NCI-H524 (cell line): Measurements from ENCODE around the gene NPBWR2.
A peak's percentile ranks its signal among the peaks of the same experiment; 100 is the strongest.

Experiments
- DNase-seq, 2 experiments: peaks; one replicate each; lab custom pipeline; 2025; lab: John Stamatoyannopoulos, UW

Gene NPBWR2

DNA sequence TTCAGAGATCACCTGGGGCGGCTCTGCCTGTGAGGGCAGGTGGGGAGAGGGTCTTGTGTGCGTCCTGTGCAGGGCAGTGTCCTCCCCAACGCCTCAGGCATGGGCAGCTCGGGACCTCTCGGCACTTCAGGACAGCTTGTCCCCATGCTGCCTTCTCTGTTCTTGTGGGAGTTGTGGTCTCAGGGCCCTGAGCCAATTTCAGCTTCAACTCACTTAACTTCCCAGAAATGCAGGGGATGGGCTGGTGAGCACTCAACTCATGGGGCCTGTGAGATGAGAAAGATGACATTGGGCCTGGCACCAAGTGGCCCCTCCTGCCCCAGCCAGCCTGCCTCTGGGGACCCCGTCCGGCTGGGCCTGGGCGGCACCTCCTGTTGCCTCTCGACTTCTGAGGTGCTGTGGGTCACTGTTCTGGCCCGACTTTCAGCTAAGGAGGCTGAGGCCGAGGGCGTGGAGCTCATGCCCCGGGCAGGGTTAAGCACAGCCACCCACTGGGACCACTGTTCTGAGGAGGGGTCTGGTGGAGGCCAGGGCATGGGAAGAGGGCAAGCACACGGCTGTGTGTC is 34.8 kb downstream of the NPBWR2 start:
- DNase-seq, result no peak

GRCh38 chr20:64071341-64072332 is 35.7 kb downstream of the NPBWR2 start:
- no peak for DNase-seq

GRCh38 chr20:64070244-64070993 is 36.9 kb downstream of the NPBWR2 start:
- no peak for DNase-seq

DNA sequence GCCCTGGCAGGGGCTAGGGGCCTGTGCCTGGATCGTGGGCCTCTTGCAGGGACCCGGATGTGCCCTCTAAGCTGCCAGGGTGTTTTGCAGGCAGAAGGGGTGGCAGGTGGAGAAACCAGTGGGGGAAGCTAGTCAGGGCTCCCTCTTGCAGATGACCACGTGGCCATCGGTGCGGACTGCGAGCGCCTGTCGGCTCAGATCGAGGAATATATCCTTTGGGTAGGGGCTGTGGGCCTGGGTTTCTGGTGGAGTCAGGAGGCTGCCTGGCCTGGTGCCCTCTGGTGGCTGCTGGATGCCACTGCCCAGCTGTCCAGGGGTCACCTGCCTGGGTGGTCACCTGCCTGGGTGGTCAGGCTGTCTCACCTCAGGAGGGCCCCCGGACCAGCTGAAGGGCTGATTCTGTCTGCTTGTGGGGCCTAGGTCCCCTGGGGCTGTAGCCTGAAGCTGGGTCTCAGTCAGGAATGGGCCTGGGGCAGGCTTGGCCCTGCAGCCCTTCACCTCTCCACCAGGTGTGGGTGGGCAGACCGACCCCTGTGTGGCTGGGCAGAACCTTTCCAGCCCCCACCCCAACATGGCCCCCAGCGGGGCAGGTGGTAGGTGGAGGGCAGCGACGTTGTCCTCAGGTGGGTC is 37.6 kb downstream of the NPBWR2 start:
- DNase-seq, result peak in 1 of 2 experiments; percentile 35

GRCh38 chr20:64069209-64069613 is 38.2 kb downstream of the NPBWR2 start:
- DNase-seq, result no peak

DNA sequence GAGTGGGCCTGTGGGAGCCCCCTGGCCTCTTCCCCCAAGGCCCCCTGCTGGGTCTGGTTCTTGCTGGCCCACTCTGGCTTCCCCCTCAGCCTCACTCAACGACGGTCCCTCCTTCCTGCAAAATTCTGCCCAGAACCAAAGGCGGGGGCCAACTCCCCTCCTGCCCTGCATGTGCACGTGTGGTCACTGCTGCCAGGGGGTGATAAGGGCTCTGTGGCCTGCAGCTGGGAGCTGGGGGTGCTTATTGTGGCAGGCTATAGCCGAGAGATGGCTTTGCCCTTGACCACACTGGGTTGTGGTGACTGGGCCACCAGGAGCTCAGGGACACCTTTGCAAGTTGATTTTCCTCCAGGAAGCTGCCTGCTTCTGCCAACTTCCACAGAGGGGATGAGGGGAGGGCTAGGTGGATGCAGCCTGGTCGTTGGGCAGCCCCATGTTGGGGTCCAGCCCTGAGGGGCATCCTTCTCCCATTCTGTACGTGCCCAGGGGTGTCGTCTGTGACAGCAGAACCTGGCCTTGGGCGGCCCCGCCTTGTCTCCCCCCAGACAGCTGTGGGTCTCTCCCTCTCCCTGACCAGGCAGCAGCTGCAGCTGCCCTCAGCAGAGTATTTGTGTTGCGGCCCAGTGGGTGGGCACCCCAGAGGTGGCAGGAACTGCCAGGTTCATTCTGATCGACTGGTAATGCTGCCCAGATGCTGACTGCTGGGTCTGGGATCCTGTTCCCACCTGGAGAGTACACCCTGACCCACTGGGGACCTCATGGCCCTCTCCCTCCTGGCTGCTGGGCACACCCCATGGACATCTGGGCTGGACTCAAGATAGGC is 38.8 kb downstream of the NPBWR2 start:
- DNase-seq, result no peak

DNA sequence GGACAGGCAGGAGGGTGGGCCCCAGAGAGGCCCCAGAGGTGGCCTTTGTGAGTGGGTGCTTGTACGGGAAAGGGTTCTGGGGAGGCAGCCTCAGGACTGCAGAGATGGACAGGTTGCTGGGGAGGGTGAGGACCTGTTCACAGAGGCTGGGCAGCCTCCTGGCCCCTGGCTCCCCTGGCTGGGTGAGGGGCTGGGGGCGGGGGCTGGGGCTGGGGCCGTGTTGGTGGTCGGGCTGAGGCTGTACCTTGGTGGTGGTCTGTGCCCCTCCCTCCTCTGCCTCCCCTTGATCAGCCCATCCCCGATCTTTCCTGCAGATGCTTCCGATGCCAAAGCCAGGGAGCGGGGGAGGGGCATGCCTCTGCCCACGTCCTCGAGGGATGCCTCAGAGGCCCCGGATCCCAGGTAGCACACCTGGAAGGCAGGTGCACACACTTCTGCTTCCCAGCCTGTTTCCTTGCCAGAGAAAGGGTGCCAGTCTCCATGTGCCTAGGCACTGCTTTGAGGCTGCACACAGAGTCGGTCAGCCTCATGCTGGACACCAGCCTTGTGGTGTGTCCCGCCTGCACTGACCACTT is 39.5 kb downstream of the NPBWR2 start:
- DNase-seq, result no peak

GRCh38 chr20:64067005-64067632 is 40.2 kb downstream of the NPBWR2 start:
- no peak for DNase-seq

GRCh38 chr20:64065974-64066343 is 41.4 kb downstream of the NPBWR2 start:
- no peak for DNase-seq

DNA sequence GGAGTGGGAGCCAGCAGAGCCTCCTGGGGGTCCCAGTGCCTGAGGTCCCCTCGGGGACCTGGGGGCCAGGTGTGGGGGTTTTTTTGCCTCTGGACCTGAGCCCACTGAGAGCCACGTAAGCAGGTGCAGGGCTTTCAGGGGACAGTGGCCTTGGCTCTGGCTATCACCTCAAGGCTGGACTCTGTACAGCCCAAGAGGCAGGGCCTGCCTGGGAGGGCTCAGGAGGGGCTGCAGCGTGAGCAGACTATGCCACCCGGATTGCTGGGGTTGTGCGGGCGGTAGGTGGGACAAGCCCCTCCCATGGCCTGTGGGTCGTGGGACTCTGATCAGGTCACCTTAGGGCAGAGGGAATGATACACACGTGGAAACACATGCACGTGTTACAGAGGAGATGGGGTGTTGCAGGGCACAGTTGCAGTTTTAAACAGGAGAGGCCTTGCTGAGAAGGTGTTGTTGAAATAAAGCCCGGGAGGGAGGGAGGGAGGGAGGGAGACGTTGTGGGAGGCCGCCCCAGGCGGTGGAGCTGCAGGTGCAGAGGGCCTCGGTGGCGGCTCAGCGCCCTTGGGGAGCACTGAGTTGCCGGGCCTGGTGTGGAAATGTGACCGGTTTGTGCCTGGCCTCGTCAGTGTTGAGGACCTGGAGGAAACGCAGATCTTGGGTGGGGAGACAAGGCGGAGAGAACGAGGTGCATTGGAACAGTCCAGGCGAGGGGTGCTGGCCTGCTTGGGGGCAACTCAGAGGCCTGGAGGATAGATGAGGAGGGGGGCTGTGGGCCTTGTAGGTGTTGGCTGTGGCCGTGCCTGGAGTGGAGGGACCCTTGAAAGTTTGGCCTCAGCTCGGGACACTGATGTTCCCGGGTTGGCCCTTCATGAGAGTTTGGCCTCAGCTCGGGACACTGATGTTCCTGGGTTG is 42.0 kb downstream of the NPBWR2 start:
- DNase-seq, result no peak

GRCh38 chr20:64064145-64064698 is 43.1 kb downstream of the NPBWR2 start:
- no peak for DNase-seq

DNA sequence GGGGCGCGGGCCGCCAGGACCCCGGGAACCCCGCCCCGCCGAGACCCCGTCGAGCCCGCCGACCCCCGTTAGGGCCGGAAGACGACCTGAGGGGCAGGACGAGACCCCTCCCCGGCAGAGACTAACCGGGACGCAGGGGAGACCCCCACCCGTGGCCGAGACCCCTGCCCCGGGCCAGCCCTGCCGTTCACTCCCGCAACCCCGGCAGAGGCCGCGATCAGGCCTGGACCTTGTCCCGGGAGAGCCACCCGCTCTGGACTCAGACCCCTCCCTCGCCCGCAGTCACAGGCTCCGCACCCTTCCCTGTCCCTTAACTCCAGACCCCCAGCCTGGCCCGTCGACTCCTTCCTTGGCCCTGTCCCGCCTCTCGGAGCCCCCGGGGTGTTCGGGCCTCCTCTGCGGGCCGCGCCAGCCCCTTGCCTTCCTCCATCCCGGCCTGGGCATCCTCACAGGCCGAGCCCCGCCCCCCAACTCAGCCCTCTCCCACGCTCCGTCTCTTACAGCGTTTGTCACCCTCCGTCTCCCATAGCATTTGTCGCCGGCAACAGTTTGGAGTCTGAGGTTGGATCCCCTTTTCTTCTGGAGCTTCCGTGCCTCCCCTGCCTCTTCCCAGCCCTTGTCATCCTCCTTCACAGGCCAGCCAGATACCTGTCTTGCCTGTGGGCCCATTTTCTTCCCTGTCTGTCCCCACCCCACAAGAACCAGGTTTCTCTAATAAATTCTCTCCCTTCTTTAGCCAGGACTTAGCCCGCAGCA is 43.8 kb downstream of the NPBWR2 start:
- no peak for DNase-seq

DNA sequence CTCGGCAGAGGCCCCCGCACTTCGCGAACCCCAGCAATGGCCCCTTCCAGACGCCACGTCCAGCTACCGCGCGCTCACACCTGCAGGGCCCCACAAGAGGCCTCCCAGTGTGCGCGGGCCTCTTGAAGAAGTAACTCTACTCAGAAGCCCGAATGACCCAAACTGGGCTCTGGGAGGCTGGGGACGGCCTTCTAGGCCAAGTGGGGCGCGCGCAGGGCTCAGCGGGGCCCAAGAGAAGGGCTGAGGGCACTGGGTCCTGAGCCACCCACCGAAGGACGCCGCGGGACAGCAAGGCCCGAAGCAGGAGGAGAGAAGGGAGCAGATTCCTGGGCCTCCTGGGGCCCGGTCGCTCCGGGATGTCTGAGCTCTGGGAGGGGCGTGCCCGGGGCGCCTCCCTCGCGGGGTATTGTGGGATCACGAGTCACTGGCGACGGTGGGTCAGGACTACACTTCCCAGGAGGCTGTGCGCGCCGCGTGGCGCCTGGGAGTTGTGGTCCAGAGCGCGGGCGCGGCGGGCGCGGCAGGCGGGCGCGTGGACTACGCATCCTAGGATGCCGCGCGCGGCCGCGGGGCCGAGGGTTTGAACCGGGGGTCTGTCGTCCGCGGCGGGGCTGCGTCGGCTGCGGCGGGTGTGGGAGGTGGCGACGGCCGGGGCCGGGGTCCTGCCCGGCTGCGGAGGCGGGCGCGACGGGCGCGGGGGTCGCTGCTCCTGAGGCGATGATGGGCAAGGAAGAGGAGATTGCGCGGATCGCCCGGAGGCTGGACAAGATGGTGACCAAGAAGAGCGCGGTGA is 44.6 kb downstream of the NPBWR2 start, which contains the start of gene TCEA2:
TCEA2 (plus strand) TSS at position 603 of the 793 bp plus-strand sequence; CDS start at position 718, 115 bp downstream.
- peak; percentile 87 to 95 for DNase-seq

DNA sequence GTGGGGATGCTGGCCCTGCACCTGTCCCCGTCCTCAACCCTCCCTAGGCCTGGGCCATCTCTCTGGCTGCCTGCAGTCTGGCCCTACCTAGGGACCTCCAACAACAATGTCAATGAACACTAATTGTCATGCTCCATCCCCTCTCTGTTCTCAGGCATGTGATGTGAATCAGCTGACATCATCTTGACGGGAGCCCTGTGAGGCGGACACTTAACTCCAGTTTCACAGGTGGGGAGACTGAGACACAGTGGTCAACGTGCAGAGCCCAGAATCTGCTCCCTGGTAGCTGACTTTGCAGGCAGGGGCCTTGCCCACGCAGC is 45.1 kb downstream of the NPBWR2 start:
- no peak for DNase-seq

DNA sequence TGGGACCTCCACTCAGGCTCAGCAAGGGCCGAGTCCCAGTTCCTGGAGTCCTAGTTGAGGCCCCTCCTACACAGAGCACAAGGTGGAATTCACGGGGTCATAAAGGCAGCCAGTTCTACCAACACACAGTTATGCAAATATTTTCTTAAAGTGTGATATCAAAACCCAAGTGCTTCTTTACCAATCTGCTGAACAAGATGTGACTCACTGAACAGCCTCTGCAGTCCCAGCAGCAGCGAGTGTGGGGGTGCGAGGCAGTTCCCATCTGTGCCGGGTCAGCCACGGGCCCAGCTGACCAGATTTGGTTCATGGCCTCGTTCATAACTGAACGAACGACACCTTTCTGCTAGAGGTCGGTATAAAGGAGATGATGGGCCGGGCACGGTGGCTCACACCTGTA is 48.8 kb downstream of the NPBWR2 start:
- DNase-seq, result no peak

DNA sequence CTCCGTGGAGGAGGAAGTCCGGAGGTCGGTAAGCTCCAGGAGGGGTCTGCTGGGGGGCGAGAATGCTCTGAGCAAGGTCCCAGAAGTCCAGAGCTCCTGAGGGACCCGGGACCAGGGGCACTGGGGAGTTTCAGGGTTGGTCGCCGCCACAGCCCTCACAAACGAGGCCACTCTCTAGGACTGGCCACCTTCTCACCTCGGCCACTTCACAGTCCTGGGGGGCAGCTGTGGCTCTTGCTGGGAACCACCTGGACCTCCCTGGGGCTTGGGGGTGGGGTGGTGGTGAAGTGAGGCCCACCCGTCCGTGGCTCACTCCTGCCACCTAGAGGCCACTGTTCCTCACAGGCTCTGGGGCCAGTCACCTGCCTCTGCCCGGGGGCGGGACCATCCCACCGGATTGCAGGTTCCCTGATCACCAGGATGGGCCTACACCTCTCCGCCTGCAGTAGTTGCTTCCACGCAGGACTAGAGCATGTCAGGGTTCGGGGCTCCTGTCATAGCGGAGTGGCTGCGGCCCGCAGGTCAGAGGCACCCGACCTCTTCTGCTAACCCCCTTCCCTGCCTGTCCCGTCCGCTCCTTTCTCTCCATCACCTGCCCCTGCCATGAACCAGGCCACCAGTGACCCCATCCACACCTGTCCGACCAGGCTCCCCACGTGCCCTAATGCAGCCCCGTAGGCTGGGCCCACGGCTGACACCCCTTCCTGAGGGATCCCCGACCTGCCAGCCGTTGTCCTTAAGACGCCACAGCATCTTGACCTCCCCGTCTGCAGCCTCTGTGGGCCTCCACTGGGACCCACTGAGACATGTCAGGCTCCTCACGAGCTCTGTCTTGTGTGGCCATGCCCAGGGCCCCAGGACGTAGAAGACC is 49.5 kb downstream of the NPBWR2 start:
- DNase-seq, result peak; percentile 43 to 52
